ENCODE measurements around the gene BICC1. TPM values are rescaled to one million over a fixed set of nuclear protein-coding genes. Genes with fewer than 3 reads are reported as not detected.

BICC1 gene
- total and polyA plus RNA-seq, 2 of the 8 experiments (the other 6 are each of a cell fraction or from before 2014, with no cell fraction given) = 0.20 to 0.73 TPM

GRCh38 chr10:58576751-58577436 is 64.2 kb downstream of the BICC1 start (continued):
- no peak for TF ChIP-seq SIRT6 (IDR thresholded peaks at IDR 0.05; ENCODE audit: low read length)
- no peak for TF ChIP-seq SAP30 (IDR thresholded peaks at IDR 0.05; ENCODE audit: insufficient read depth, insufficient replicate concordance, low read length)
- TF ChIP-seq BACH1 (IDR thresholded peaks at IDR 0.05; ENCODE audit: low read length) = no peak
